Measurements from ENCODE around the gene POMC. TPM values are rescaled to one million over a fixed set of nuclear protein-coding genes. Genes with fewer than 3 reads are reported as not detected.
"Not testable (repeated sequence)": the region's sequence is repeated elsewhere in the genome, so short reads cannot be mapped to it uniquely, and the experiment has no call there.

The POMC gene
- total and polyA plus RNA-seq, 8 donors: 0.89 to 4.6 (median 3.2) TPM; not detected in 2

DNA sequence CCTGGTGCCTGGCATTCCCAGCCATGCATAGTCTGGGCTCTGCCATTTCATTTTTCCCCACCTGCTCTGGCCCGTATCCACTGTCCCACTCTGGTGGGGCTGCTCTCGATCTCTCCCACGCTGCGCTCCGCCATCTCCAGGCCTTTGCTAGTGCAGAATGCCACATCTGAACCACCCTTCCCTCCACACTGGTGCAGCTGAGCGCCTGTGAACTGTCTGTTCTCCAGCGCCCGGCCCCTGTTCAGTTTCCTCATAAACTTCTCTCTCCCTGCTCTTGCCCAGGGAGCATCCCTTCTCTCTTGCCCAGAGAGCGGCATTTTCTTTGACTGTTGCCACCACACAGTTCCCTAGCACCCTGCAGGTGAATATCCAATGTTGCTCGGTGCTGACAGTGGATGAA, 21.5 kb downstream of the POMC start:
- no peak for DNase-seq
- Histone ChIP-seq H3K27me3 (no peaks in the 10 kb centered on the region), H3K4me3 (no peak overlapping the region), H3K9me3 (no peaks in the 10 kb centered on the region), H3K36me3 (no peaks in the 10 kb centered on the region), H3K27ac (no peak overlapping the region), H3K4me1 (no peaks in the 10 kb centered on the region)
- TF ChIP-seq POLR2A (IDR thresholded peaks at IDR 0.05) (no peak), EP300 (IDR thresholded peaks at IDR 0.05) (no peak), POLR2AphosphoS5 (IDR thresholded peaks at IDR 0.05) (no peak)
- TF ChIP-seq, protein P1, sequence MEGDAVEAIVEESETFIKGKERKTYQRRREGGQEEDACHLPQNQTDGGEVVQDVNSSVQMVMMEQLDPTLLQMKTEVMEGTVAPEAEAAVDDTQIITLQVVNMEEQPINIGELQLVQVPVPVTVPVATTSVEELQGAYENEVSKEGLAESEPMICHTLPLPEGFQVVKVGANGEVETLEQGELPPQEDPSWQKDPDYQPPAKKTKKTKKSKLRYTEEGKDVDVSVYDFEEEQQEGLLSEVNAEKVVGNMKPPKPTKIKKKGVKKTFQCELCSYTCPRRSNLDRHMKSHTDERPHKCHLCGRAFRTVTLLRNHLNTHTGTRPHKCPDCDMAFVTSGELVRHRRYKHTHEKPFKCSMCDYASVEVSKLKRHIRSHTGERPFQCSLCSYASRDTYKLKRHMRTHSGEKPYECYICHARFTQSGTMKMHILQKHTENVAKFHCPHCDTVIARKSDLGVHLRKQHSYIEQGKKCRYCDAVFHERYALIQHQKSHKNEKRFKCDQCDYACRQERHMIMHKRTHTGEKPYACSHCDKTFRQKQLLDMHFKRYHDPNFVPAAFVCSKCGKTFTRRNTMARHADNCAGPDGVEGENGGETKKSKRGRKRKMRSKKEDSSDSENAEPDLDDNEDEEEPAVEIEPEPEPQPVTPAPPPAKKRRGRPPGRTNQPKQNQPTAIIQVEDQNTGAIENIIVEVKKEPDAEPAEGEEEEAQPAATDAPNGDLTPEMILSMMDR (IDR thresholded peaks at IDR 0.05): no peak
- WGBS, 5 donors: 93 to 97% (median 95%) methylated on average over 10 of the region's 10 CpGs
- intact Hi-C loops (cut with DNase I; ENCODE audit: low total_unique reads): no loop called here

DNA sequence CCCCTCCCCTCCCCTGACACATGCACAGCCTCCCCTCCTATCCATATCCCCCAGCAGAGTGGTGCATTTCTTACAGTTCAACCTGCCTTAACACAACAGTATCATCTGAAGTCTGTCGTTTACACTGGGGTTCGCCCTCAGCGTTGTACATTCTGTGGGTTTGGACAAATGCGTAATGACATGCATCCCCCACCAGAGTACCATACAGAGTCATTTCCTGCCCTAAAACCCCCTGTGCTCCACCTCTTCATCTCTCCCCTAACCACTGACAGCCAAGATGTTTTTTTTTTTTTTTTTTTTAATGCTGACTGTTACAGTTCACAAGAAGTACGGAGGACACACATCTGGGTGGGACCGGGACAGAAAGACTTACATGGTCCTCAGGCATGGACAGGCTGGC, 22.6 kb downstream of the POMC start:
- H3K27ac ChIP-seq: no peak overlapping the region
- H3K4me3 ChIP-seq: no peak overlapping the region
- H3K4me1 ChIP-seq: no peaks in the 10 kb centered on the region
- intact Hi-C loops (cut with DNase I; ENCODE audit: low total_unique reads): no loop called here
- H3K27me3 ChIP-seq: no peaks in the 10 kb centered on the region
- H3K36me3 ChIP-seq: no peaks in the 10 kb centered on the region
- no peak for DNase-seq
- 77 to 93% (median 87%) methylated on average over 6 of the region's 6 CpGs for WGBS, 5 donors
- H3K9me3 ChIP-seq: no peaks in the 10 kb centered on the region
- TF ChIP-seq EP300 (IDR thresholded peaks at IDR 0.05): no peak

DNA sequence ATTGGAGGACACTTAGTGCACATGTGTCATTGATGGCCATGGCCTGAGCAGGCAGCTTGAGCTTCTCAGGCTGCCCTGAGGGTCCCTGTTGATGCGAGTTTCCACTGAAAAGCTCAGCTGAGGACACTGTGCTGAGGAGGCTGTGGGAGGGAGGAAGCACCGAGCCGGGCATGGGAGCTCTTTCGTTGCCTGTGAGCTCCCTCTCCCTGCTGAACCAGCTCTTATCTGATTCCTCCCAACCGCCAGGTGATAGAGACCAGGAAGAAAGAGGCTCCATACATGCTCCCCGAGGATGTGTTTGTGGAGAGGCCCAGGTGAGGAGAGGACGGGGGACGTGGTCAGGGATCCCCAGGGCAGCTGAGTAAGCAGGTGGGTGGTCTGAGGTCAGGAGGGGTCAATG, 27.3 kb downstream of the POMC start:
- Histone ChIP-seq H3K36me3 (no peaks in the 10 kb centered on the region), H3K4me1 (no peaks in the 10 kb centered on the region), H3K27me3 (peaks cover 0 to 7% (median 4%) of the 10 kb centered on the region in 3 donors), H3K27ac (no peak overlapping the region), H3K4me3 (no peak overlapping the region), H3K9me3 (no peaks in the 10 kb centered on the region)
- TF ChIP-seq POLR2A (IDR thresholded peaks at IDR 0.05): no peak
- no peak for TF ChIP-seq EP300 (IDR thresholded peaks at IDR 0.05)
- no peak for TF ChIP-seq POLR2AphosphoS5 (IDR thresholded peaks at IDR 0.05)
- TF ChIP-seq, protein P1 (IDR thresholded peaks at IDR 0.05): no peak
- DNase-seq: no peak
- intact Hi-C loops (cut with DNase I; ENCODE audit: low total_unique reads): no loop called here
- WGBS, 5 donors: 30 to 63% (median 39%) methylated on average over 8 of the region's 8 CpGs

DNA sequence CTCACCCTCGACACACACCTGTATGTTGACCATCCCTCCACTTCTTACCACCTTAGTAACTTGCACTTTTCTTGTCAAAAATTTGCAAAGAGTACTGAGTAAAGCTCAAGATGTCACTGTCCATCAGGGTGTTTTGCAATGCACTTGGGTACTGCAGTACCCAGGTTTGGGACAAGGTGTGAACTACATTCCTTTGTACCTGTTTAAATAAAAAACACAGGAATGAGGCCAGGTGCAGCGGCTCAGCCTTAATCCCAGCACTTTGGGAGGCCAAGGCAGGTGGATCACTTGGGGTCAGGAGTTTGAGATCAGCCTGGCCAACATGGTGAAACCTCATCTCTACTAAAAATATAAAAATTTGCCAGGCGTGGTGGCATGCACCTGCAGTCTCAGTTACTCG, 27.8 kb downstream of the POMC start:
- H3K36me3 ChIP-seq; H3K9me3 ChIP-seq; H3K27ac ChIP-seq; DNase-seq; intact Hi-C loops (cut with DNase I; ENCODE audit: low total_unique reads); H3K4me1 ChIP-seq; H3K4me3 ChIP-seq; H3K27me3 ChIP-seq: not testable (repeated sequence)
- 71 to 87% (median 81%) methylated on average over 4 of the region's 4 CpGs for WGBS, 5 donors

DNA sequence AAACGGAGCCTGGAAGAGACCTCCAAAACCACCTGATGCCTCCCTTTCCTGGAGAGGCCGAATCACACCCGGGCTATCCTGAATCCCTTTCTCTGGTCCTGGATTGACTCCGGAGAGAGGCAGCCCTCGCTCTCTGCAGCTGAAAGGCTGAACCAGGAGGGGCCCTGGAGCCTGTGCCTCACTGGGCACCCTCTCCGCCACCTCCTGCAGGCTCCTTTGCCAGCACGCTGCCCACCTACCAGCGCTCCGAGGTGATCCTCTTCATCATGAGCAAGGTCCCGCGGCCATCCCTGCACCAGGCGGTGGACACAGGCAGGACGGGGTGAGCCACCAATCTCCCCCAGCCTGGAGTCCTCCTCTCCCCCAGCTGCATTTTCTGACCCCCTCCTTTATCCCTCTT, 35.7 kb downstream of the POMC start:
- Histone ChIP-seq H3K36me3 (no peaks in the 10 kb centered on the region), H3K9me3 (no peaks in the 10 kb centered on the region), H3K4me1 (peaks cover 6 to 22% (median 18%) of the 10 kb centered on the region in 4 donors), H3K27ac (no peak overlapping the region), H3K4me3 (no peak overlapping the region), H3K27me3 (peaks cover 0 to 65% (median 25%) of the 10 kb centered on the region in 3 donors)
- TF ChIP-seq POLR2A (IDR thresholded peaks at IDR 0.05) (no peak), EP300 (IDR thresholded peaks at IDR 0.05) (no peak), POLR2AphosphoS5 (IDR thresholded peaks at IDR 0.05) (no peak)
- TF ChIP-seq, protein P1 (IDR thresholded peaks at IDR 0.05): no peak
- 77 to 90% (median 82%) methylated on average over 13 of the region's 13 CpGs for WGBS, 5 donors
- intact Hi-C loops (cut with DNase I; ENCODE audit: low total_unique reads): loop anchor here (5.0 kb wide), 1 partner anchor 155 kb away; no protein-coding TSS in a partner anchor
- no peak for DNase-seq
